HUES64 (cell line): ENCODE results near the gene HECTD4.

ENCODE experiments used
- H3K27ac ChIP-seq: 2 replicates; pipeline ENCODE4 v1.7.0; 2013; ENCODE audit warnings: low read depth, low read length, inconsistent platforms
- H3K27me3 ChIP-seq: 2 replicates; pipeline ENCODE4 v1.6.1; 2013; ENCODE audit warnings: mild to moderate bottlenecking, low read length; ENCODE audit not compliant: insufficient read depth
- H3K36me3 ChIP-seq: 2 replicates; pipeline ENCODE4 v1.6.1; 2013; ENCODE audit warnings: mild to moderate bottlenecking, low read length; ENCODE audit not compliant: insufficient read depth
- H3K4me1 ChIP-seq: 2 replicates; pipeline ENCODE4 v1.6.1; 2013; ENCODE audit warnings: mild to moderate bottlenecking, low read length, moderate library complexity; ENCODE audit not compliant: insufficient read depth
- H3K4me3 ChIP-seq: 2 replicates; pipeline ENCODE4 v1.5.1; 2013; ENCODE audit warnings: mild to moderate bottlenecking, low read length, moderate library complexity
- H3K9ac ChIP-seq: 2 replicates; pipeline ENCODE4 v1.6.1; 2013; ENCODE audit warnings: mild to moderate bottlenecking, low read depth, low read length
- H3K9me3 ChIP-seq: 2 replicates; pipeline ENCODE4 v1.6.1; 2013; ENCODE audit warnings: low read depth, low read length; ENCODE audit not compliant: insufficient read depth
- WGBS: fragments of 150-250, 120-280 bp; methylation state at CpG from one replicate; pipeline ENCODE4 v1.1.7; 2013; ENCODE audit warnings: missing lambda C conversion rate; 5-methylcytosine and 5-hydroxymethylcytosine counted together

Gene HECTD4

GRCh38 chr12:112331886-112332285 lies 50.3 kb downstream of the HECTD4 start:
- H3K36me3 ChIP-seq = no peaks in the 10 kb centered on the region
- H3K4me3 ChIP-seq = no peak overlapping the region
- no peaks in the 10 kb centered on the region for H3K27me3 ChIP-seq
- H3K9me3 ChIP-seq = no peaks in the 10 kb centered on the region
- no peak overlapping the region for H3K27ac ChIP-seq
- H3K4me1 ChIP-seq = no peaks in the 10 kb centered on the region
- H3K9ac ChIP-seq = no peak overlapping the region
- 90% methylated on average over 4 of the region's 4 CpGs for WGBS

- no peak overlapping the region for H3K4me3 ChIP-seq
- no peaks in the 10 kb centered on the region for H3K9me3 ChIP-seq
- H3K27ac ChIP-seq = no peak overlapping the region
- 96% methylated on average over 4 of the region's 4 CpGs for WGBS
- no peaks in the 10 kb centered on the region for H3K27me3 ChIP-seq
- H3K4me1 ChIP-seq = no peaks in the 10 kb centered on the region
- no peak overlapping the region for H3K9ac ChIP-seq
- H3K36me3 ChIP-seq = no peaks in the 10 kb centered on the region
Measured at GRCh38 chr12:112330706-112331105, 51.5 kb downstream of the HECTD4 start.

GRCh38 chr12:112328456-112329124 lies 53.6 kb downstream of the HECTD4 start:
- no peaks in the 10 kb centered on the region for H3K36me3 ChIP-seq
- H3K27me3 ChIP-seq = no peaks in the 10 kb centered on the region
- 80% methylated on average over 3 of the region's 3 CpGs for WGBS
- no peaks in the 10 kb centered on the region for H3K9me3 ChIP-seq
- no peak overlapping the region for H3K9ac ChIP-seq
- H3K27ac ChIP-seq = no peak overlapping the region
- no peaks in the 10 kb centered on the region for H3K4me1 ChIP-seq
- no peak overlapping the region for H3K4me3 ChIP-seq

GRCh38 chr12:112327209-112327938 lies 54.9 kb downstream of the HECTD4 start:
- Histone ChIP-seq H3K9me3 (no peaks in the 10 kb centered on the region), H3K4me3 (no peak overlapping the region), H3K27me3 (no peaks in the 10 kb centered on the region), H3K36me3 (no peaks in the 10 kb centered on the region), H3K27ac (no peak overlapping the region), H3K4me1 (no peaks in the 10 kb centered on the region), H3K9ac (no peak overlapping the region)
- WGBS = 94% methylated on average over 6 of the region's 7 CpGs

- no peak overlapping the region for H3K4me3 ChIP-seq
- H3K4me1 ChIP-seq = peaks cover 9% of the 10 kb centered on the region
- no peaks in the 10 kb centered on the region for H3K9me3 ChIP-seq
- H3K9ac ChIP-seq = no peak overlapping the region
- H3K27ac ChIP-seq = no peak overlapping the region
- WGBS = 95% methylated on average over 7 of the region's 7 CpGs
- no peaks in the 10 kb centered on the region for H3K27me3 ChIP-seq
- H3K36me3 ChIP-seq = no peaks in the 10 kb centered on the region
Measured at GRCh38 chr12:112325622-112326207, 56.5 kb downstream of the HECTD4 start.

GRCh38 chr12:112325157-112325556 lies 57.1 kb downstream of the HECTD4 start:
- peaks cover 9% of the 10 kb centered on the region for H3K4me1 ChIP-seq
- H3K27ac ChIP-seq = no peak overlapping the region
- no peaks in the 10 kb centered on the region for H3K36me3 ChIP-seq
- H3K4me3 ChIP-seq = no peak overlapping the region
- H3K9me3 ChIP-seq = no peaks in the 10 kb centered on the region
- 100% methylated on average over 1 of the region's 1 CpG for WGBS
- H3K9ac ChIP-seq = no peak overlapping the region
- no peaks in the 10 kb centered on the region for H3K27me3 ChIP-seq

- Histone ChIP-seq H3K4me3 (no peak overlapping the region), H3K4me1 (peaks cover 9% of the 10 kb centered on the region), H3K36me3 (peaks cover 5% of the 10 kb centered on the region), H3K27ac (no peak overlapping the region), H3K27me3 (no peaks in the 10 kb centered on the region), H3K9me3 (no peaks in the 10 kb centered on the region), H3K9ac (no peak overlapping the region)
- WGBS = 87% methylated on average over 3 of the region's 4 CpGs
Measured at GRCh38 chr12:112322882-112323547, 59.2 kb downstream of the HECTD4 start.

- peaks cover 9% of the 10 kb centered on the region for H3K4me1 ChIP-seq
- H3K36me3 ChIP-seq = peaks cover 5% of the 10 kb centered on the region
- no peaks in the 10 kb centered on the region for H3K27me3 ChIP-seq
- H3K9me3 ChIP-seq = no peaks in the 10 kb centered on the region
- H3K27ac ChIP-seq = no peak overlapping the region
- no peak overlapping the region for H3K9ac ChIP-seq
- 85% methylated on average over 2 of the region's 2 CpGs for WGBS
- H3K4me3 ChIP-seq = no peak overlapping the region
Measured at GRCh38 chr12:112322441-112322840, 59.8 kb downstream of the HECTD4 start.

GRCh38 chr12:112321245-112321644 lies 61.0 kb downstream of the HECTD4 start:
- no peak overlapping the region for H3K9ac ChIP-seq
- no peak overlapping the region for H3K4me3 ChIP-seq
- peaks cover 9% of the 10 kb centered on the region for H3K4me1 ChIP-seq
- no peaks in the 10 kb centered on the region for H3K27me3 ChIP-seq
- H3K27ac ChIP-seq = peak overlapping the region; percentile 71; the same call in 1 of the 2 replicates
- no peaks in the 10 kb centered on the region for H3K9me3 ChIP-seq
- peaks cover 5% of the 10 kb centered on the region for H3K36me3 ChIP-seq

- 97% methylated on average over 11 of the region's 12 CpGs for WGBS
- H3K4me1 ChIP-seq = peaks cover 9% of the 10 kb centered on the region
Measured at GRCh38 chr12:112319395-112319794, 62.8 kb downstream of the HECTD4 start.

GRCh38 chr12:112317481-112317880 lies 64.8 kb downstream of the HECTD4 start:
- no peak overlapping the region for H3K9ac ChIP-seq
- H3K27me3 ChIP-seq = no peaks in the 10 kb centered on the region
- H3K4me1 ChIP-seq = peaks cover 9% of the 10 kb centered on the region
- no peaks in the 10 kb centered on the region for H3K9me3 ChIP-seq
- 93% methylated on average over 6 of the region's 6 CpGs for WGBS
- H3K36me3 ChIP-seq = peaks cover 23% of the 10 kb centered on the region
- H3K4me3 ChIP-seq = no peak overlapping the region
- H3K27ac ChIP-seq = no peak overlapping the region

More at GRCh38 chr12:112319395-112319794, 62.8 kb downstream of the HECTD4 start:
- Histone ChIP-seq H3K4me3 (no peak overlapping the region), H3K9ac (no peak overlapping the region), H3K9me3 (no peaks in the 10 kb centered on the region), H3K27ac (no peak overlapping the region), H3K36me3 (peaks cover 8% of the 10 kb centered on the region), H3K27me3 (no peaks in the 10 kb centered on the region)
